Hypothalamus (tissue), 51 donors: ENCODE data around the gene IRAK3.
"Not testable (repeated sequence)": the region's sequence is repeated elsewhere in the genome, so short reads cannot be mapped to it uniquely, and the experiment has no call there.

Experiments
- DNase-seq, 51 donors: peaks; one replicate each; lab custom pipeline; 2025; lab: John Stamatoyannopoulos, UW

Gene IRAK3

DNA sequence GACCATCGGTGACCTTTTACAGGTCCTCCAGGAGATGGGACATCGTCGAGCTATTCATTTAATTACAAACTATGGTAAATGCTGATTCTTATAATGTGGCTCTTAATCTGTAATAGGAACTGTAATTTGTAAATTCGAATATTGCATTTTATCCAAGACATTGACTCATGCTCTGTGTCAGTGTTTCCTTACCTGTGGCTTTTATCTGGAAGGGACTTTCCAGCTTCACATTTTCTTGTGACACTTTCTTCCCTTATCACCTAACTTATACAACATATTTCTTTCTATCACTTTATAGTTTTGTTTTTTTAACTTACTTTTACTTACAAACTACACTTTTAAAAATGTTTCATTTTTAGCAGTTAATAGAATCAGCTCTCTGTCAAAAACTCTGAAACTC is 14.8 kb downstream of the IRAK3 start:
- no peak for DNase-seq

DNA sequence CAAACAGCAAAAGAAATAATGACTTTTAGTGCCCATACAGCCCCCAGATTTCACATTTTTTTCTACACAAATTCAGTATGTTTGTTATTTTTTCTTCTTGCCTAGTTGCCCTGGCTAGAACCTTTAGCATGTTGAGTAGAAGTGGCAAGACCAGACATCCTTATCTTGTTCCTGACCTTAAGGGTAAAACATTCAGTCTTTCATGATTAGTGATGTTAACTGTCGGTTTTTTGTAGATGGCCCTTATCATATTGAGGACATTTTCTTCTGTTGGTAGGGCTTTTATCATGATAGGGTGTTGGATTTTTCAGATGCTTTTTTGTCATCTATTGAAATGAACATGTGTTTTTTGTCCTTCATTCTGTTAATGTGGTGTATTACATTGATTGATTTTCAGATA is 17.1 kb downstream of the IRAK3 start:
- DNase-seq: no peak

GRCh38 chr12:66210840-66211239 is 21.8 kb downstream of the IRAK3 start:
- DNase-seq: no peak

DNA sequence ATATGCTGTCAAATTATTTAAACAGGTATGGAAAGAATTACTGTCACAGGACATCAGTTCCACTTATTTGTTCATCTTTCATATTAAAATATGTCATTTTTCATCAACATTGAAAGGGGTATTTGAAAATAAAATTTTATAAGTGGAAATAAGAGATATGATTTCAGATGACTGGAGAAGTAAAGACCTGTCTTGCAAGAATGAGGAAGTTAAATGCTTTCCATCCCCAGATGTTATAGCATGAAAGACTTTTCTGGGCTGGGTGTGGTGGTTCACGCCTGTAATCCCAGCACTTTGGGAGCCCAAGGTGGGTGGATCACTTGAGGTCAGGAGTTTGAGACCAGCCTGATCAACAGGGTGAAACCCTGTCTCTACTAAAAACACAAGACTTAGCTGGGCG is 22.6 kb downstream of the IRAK3 start:
- DNase-seq: not testable (repeated sequence)

DNA sequence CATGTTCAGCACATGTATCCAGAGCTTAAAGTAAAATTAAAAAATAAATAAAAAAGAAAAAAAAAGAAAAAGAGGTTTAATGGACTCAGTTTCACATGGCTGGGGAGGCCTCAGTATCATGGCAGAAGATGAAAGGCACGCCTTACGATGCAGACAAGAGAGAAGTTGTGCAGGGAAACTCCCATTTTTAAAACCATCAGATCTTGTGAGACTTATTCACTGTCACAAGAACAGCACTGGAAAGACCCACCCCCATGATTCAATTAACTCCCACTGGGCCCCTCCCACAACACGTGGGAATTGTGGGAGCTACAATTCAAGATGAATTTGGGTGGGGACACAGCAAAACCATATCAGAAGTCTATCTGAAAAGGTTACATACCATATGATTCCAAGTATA is 24.0 kb downstream of the IRAK3 start:
- not testable (repeated sequence) for DNase-seq

GRCh38 chr12:66217342-66217917 is 28.4 kb downstream of the IRAK3 start:
- no peak for DNase-seq

GRCh38 chr12:66228462-66228861 is 39.4 kb downstream of the IRAK3 start:
- no peak for DNase-seq

DNA sequence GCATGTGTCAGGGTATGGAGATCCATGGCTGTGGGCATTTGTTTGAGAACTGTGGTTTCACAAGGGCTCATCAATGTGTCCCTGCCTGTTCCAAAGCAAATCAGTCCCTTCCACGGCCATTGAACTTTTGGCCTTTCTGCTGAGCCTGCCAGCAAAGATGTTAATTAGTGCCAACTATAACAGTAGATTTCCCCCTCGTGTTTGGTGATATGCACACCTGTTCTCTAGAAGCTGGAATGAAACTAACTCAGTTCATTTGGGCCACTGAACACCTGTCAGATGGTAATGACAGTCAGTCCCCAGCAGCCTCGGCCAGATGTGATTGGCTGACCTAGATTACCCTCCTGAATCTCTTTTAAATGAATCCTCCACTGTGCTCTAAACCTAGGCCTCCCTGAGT is 43.2 kb downstream of the IRAK3 start:
- no peak for DNase-seq

GRCh38 chr12:66234037-66234693 is 45.2 kb downstream of the IRAK3 start:
- peak in 27 of 51 donors; percentile 1 to 52 (median 11) for DNase-seq

- peak in 36 of 51 donors; percentile 3 to 57 (median 18) for DNase-seq
Measured at GRCh38 chr12:66234773-66235625, 46.0 kb downstream of the IRAK3 start.

DNA sequence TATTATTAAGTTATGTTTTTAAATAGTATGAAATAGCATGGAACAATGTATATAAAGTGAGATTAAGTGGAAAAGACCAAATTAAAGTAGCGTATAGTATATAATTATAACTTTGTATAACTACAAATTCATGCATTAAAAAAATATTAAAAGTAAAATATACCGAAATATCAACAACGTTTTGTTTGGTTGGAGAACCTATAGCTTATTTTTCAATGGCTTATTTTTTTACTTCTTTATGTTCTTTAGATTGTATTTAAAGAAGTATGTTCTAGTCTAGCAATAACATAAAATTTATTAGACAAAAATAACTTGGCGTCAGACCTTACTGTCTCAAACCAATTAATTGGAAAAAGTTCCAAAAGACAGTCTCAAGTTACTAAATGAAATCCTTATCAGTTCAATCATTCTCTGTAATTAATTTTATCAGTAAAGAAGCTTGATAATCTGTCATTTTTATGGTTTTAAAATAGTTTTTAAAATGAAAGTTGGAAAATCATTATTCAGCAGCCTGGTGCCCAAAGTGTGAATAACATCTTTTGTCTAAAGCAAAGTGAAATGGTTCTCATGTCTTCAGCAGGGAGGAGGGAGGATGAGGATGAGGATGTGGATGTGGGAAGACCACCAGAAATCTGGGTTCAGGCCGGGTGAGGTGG is 46.7 kb downstream of the IRAK3 start:
- no peak for DNase-seq

GRCh38 chr12:66236282-66236675 is 47.3 kb downstream of the IRAK3 start:
- DNase-seq: not testable (repeated sequence)

GRCh38 chr12:66236969-66237368 is 48.0 kb downstream of the IRAK3 start:
- DNase-seq: no peak

- DNase-seq: no peak
Measured at GRCh38 chr12:66237505-66238175, 48.6 kb downstream of the IRAK3 start.

- DNase-seq: no peak
Measured at GRCh38 chr12:66239295-66239694, 50.3 kb downstream of the IRAK3 start.

DNA sequence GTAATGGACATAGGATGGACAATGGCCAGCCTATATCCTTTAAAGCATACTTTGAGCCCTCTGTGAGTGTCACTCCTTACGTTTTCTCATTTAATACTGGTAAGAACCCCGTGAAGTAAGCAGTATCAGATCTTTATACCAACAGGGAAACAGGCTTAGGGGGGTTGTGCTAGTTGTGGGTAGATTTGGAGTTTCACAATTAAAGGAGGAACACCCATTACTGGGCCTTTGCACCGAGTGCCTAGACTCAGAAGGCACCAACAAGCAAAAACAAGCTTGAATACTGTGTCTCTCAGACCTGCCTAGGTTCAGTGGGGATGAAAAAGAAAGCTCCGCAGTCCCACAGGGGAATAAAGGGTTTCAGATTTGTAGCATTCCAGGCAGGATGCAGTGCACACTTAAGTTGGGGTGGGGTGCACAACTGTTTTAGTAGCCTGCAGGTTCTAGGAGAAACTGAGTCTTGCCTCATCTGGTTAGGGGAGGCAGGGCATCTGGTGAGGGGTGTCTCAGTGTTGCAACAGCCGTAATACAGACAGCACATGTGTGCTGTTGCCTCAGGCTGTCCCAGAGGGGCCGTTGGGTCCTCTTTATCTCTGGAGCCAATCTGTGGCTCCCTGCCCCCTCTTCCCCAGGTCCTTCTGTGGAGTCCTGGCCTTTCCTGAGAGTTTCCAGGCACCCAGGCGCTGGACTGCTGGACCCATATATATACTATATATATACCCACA is 51.2 kb downstream of the IRAK3 start:
- no peak for DNase-seq

DNA sequence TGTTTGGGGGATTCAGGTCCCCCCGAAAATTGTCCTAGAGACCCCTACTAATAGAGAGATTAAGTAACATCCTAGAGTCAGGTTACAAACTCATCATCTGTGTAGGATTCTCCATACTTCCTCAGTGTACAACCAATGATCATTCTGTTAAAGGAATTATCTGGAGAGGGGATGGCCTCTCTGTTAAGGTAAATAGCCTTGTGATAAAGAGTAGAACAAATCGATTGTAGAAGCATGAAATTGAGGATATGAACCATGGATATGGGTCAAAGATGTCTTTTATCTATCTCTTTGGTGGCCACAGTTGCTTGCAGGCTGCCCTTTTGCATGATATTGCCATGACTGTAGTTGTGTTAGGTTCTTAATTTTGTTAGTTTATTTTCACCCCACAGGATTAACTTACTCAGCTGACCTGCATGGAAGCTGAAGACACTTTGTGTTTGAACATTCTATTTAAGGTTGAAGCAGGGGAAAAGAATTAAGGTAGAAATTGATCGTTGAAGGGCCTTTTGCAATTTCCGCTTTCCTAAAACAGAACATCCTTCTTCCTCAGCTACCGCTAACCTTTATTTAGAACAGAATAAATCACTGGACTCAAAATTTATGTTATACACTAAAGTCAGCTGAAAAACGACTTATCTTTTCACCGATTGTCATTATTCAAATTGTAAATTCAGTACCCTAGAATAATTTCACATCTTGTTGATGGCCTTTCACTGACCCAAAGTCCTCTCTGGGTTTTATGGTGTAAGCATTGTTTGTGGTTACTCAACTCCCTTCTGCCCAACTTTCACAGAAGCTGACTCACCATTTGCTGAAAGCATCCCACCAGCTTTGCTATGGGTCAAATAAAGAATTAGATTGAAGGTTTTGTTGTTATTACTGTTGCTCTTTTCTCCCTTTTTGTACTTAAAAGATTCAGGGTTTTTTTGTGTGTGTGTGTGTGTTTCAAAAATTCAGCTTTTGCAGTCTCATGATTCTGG is 52.3 kb downstream of the IRAK3 start:
- DNase-seq: no peak

DNA sequence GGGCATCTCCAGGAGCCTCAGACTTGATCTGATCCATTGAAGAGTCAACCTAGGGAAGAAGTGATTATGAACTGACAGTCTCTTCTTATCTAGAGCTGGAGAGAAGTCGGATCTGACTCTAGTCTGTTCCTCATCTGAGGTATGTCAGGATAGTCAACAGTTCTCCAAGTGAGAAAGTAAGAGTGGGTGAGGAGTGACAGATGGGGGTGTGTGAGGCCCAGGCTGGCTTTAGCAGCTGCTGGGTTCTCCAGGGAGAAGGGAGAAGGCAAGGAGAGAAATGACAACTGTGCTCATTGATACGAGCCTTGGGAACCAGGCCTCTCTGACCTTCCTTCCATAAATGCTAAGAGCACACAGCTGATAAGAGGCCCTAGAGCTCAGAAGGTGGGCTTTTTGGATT is 53.3 kb downstream of the IRAK3 start:
- no peak for DNase-seq

DNA sequence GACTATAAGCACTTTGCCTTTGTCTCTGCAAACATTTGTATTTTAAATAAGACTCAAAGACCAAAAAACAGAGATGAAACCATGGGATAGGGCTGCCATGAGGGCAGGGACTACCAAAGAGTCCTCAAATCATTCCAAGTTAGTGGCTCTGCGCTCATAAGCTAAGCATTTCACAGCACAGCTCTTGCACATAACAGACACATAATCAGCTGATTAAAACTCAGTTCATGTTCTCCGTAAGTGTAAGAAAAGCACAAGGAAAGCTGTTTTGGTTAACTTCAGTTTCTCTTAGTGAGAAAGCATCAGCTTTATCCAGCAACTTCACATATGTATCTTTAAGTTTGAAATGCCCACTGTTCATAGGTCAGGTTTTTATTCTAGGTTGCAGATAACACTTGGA is 54.9 kb downstream of the IRAK3 start:
- DNase-seq: no peak
